A549 treated with dexamethasone at 1 μM for 4 hours (cell line): ENCODE results near the gene OR2AJ1. TPM values are rescaled to one million over a fixed set of nuclear protein-coding genes. Genes with fewer than 3 reads are reported as not detected.

Experiments used
- total RNA-seq: library from RNA; stranded (reverse); fragments of 200-300 nt; extraction: Qiagen RNA extraction; gene quantifications from 5 replicates; pipeline ENCODE4 v1.2.3, GENCODE V29; 2022

OR2AJ1 gene
- total RNA-seq = not detected in 5 replicates

GRCh38 chr1:247924868-247925267 is at the start of gene OR2AJ1:
TSS of gene OR2AJ1 (plus strand) at chr1:247924889. CDS start at chr1:247933769, 8,880 bp downstream.

GRCh38 chr1:247895163-247895637 is 29.5 kb upstream of the OR2AJ1 start, which contains the start of gene OR2W3:
TSS of gene OR2W3 (plus strand) at chr1:247895587. CDS start at chr1:247895587, 0 bp downstream.

DNA sequence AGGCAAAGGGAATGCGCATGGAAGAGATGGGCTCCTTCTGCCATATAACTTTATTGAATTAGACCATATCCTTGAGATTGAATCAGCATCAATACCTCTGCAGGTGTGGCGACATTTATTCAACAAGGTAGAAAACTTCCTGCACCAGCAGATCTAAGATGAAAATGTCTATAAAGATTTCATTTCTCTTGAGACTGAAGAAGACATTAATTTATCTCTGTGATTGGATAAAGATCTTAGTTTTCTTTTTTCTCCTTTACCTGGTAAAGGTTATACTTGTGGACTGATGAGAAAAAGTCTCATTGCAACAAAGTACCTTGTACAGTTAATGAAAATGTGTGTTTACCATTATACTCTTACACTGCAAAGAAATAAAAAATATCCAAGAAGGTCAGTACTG is 4.7 kb upstream of the OR2AJ1 start, which contains the start of gene OR2T8:
Gene OR2T8, plus strand, starts transcription at position 301 of the 400 bp plus-strand sequence. CDS start 766 bp downstream, outside the sequence.

DNA sequence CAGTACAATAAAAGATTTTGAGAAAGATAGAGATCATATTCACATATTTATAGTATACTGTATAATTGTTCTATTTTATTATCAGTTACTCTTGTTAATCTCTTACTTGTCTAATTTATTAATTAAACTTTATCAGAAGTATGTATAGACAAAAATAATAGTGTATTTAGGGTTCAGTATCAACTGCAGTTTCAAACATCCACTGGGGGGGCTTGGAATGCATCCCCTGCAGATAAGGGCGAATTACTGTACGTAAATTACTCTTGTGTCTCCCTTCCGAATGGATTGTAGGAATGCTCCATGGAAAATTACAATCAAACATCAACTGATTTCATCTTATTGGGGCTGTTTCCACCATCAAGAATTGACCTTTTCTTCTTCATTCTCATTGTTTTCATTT is 23.9 kb downstream of the OR2AJ1 start, which contains the start of gene OR2L8:
Gene OR2L8, plus strand, starts transcription at position 301 of the 400 bp plus-strand sequence. Its CDS starts 0 bp downstream, at position 301.

GRCh38 chr1:247964933-247965332 is 40.2 kb downstream of the OR2AJ1 start, which contains the start of gene OR2AK2:
TSS of gene OR2AK2 (plus strand) at chr1:247965233. CDS start at chr1:247965377, 144 bp downstream.

Other genes with a start within 250 kb of the OR2AJ1 start
- gene OR13G1, start 245.2 kb upstream of the OR2AJ1 start, total RNA-seq = not detected in 5 replicates
- not detected in 5 replicates for gene OR6F1, start 208.2 kb upstream of the OR2AJ1 start, total RNA-seq
- gene OR14K1, start 186.3 kb upstream of the OR2AJ1 start, total RNA-seq = not detected in 5 replicates
- not detected in 5 replicates for gene OR14A2, start 176.7 kb upstream of the OR2AJ1 start, total RNA-seq
- gene OR1C1, start 164.3 kb upstream of the OR2AJ1 start, total RNA-seq = not detected in 5 replicates
- gene OR14A16, start 100.8 kb upstream of the OR2AJ1 start, total RNA-seq = not detected in 5 replicates
- not detected in 5 replicates for gene OR11L1, start 83.0 kb upstream of the OR2AJ1 start, total RNA-seq
- gene TRIM58, start 67.7 kb upstream of the OR2AJ1 start, total RNA-seq = not detected in 5 replicates
- gene OR2W3, start 29.3 kb upstream of the OR2AJ1 start, total RNA-seq = not detected in 5 replicates
- gene OR2T8, start 4.6 kb upstream of the OR2AJ1 start, total RNA-seq = not detected in 5 replicates
- not detected in 5 replicates for gene OR2L8, start 24.0 kb downstream of the OR2AJ1 start, total RNA-seq
- gene OR2AK2, start 40.3 kb downstream of the OR2AJ1 start, total RNA-seq = not detected in 5 replicates
- gene OR2L5, start 88.8 kb downstream of the OR2AJ1 start, total RNA-seq = not detected in 5 replicates
- gene OR2L2, start 105.2 kb downstream of the OR2AJ1 start, total RNA-seq = 0.02 TPM in 1 of 5 replicates, not detected in the others
- gene OR2L3, start 121.9 kb downstream of the OR2AJ1 start, total RNA-seq = not detected in 5 replicates
- gene OR2L13, start 170.3 kb downstream of the OR2AJ1 start, total RNA-seq = not detected in 5 replicates
- not detected in 5 replicates for gene OR2M5, start 220.3 kb downstream of the OR2AJ1 start, total RNA-seq
- gene OR2M2, start 249.9 kb downstream of the OR2AJ1 start, total RNA-seq = not detected in 5 replicates